Measurements from ENCODE around the gene CBARP. TPM values are rescaled to one million over a fixed set of nuclear protein-coding genes. Genes with fewer than 3 reads are reported as not detected.
A peak's percentile ranks its signal among the peaks of the same experiment; 100 is the strongest.

The CBARP gene
- total and polyA plus RNA-seq, 2 of the 13 experiments (the other 11 are each of a cell fraction or from before 2014, with no cell fraction given) = 1.2 to 1.4 TPM

DNA sequence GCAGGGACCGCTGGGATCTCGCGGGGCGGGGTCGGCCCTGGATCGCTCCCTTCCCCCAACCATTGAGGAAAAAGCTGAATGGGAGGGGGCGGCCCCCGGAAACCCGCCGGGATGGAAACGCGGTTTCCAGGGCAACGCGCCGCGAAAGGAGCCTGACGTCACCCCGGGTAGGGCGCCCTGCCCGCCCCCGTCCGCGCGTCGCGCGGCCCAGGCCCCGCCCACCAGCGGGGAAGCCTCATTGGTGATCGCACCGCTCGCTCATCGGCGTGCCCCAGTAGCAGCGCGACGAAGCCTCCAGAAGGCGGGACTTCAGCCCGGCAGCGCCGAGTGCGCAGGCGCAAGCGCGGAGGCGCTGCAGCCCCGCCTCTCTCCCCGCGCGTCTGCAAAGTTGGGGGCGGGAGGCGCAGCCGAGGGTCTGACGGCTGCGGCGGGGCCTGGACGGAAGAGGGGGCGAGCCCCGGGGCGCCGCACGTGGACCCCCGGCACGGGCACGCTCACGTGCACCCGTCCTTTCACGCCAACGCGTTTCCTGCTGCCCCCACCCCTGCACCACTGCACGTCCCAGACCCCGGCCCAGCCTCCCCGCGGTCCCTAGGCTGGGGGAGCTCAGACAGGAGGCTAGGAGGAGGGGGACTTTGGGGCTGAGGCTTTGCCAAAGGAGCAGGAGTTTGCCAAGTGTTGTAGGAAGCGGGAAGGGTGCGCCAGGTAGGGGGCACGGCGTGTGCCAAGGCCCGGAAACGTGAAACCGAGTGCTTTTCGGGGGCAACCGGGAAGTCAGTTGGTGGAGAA, 23.1 kb upstream of the CBARP start (continued):
- TF ChIP-seq, protein P1, sequence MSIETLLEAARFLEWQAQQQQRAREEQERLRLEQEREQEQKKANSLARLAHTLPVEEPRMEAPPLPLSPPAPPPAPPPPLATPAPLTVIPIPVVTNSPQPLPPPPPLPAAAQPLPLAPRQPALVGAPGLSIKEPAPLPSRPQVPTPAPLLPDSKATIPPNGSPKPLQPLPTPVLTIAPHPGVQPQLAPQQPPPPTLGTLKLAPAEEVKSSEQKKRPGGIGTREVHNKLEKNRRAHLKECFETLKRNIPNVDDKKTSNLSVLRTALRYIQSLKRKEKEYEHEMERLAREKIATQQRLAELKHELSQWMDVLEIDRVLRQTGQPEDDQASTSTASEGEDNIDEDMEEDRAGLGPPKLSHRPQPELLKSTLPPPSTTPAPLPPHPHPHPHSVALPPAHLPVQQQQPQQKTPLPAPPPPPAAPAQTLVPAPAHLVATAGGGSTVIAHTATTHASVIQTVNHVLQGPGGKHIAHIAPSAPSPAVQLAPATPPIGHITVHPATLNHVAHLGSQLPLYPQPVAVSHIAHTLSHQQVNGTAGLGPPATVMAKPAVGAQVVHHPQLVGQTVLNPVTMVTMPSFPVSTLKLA (IDR thresholded peaks at IDR 0.05) = peak; percentile 55
- TF ChIP-seq HDAC2 (CRISPR knock-in tag; IDR thresholded peaks at IDR 0.05) (no peak; the same call in 1 of the 2 replicates), ZNF768 (CRISPR knock-in tag; IDR thresholded peaks at IDR 0.05) (no peak), KAT2B (IDR thresholded peaks at IDR 0.05; ENCODE audit: borderline replicate concordance, low read depth, low read length) (no peak), ZNF598 (CRISPR knock-in tag; IDR thresholded peaks at IDR 0.05; ENCODE audit: borderline replicate concordance) (no peak), ZFX (CRISPR knock-in tag; IDR thresholded peaks at IDR 0.05; ENCODE audit: low read depth) (peak; percentile 42), KMT2A (CRISPR knock-in tag; IDR thresholded peaks at IDR 0.05) (no peak), ZNF614 (CRISPR knock-in tag; IDR thresholded peaks at IDR 0.05; ENCODE audit: borderline replicate concordance) (no peak), SIX1 (CRISPR knock-in tag; IDR thresholded peaks at IDR 0.05; ENCODE audit: borderline replicate concordance) (no peak), TOE1 (CRISPR knock-in tag; IDR thresholded peaks at IDR 0.05) (no peak), ZMYM3 (CRISPR knock-in tag; IDR thresholded peaks at IDR 0.05) (no peak), ZNF124 (CRISPR knock-in tag; IDR thresholded peaks at IDR 0.05) (no peak), STAT5B (CRISPR knock-in tag; IDR thresholded peaks at IDR 0.05) (0 out of 2 replicates have a peak, but pooled peaks have one; percentile 12), HHEX (CRISPR knock-in tag; IDR thresholded peaks at IDR 0.05) (no peak), MBD4 (IDR thresholded peaks at IDR 0.05; ENCODE audit: borderline replicate concordance, low read length) (no peak), ZNF775 (CRISPR knock-in tag; IDR thresholded peaks at IDR 0.05; ENCODE audit: borderline replicate concordance) (no peak)
- TF ChIP-seq, protein P2, sequence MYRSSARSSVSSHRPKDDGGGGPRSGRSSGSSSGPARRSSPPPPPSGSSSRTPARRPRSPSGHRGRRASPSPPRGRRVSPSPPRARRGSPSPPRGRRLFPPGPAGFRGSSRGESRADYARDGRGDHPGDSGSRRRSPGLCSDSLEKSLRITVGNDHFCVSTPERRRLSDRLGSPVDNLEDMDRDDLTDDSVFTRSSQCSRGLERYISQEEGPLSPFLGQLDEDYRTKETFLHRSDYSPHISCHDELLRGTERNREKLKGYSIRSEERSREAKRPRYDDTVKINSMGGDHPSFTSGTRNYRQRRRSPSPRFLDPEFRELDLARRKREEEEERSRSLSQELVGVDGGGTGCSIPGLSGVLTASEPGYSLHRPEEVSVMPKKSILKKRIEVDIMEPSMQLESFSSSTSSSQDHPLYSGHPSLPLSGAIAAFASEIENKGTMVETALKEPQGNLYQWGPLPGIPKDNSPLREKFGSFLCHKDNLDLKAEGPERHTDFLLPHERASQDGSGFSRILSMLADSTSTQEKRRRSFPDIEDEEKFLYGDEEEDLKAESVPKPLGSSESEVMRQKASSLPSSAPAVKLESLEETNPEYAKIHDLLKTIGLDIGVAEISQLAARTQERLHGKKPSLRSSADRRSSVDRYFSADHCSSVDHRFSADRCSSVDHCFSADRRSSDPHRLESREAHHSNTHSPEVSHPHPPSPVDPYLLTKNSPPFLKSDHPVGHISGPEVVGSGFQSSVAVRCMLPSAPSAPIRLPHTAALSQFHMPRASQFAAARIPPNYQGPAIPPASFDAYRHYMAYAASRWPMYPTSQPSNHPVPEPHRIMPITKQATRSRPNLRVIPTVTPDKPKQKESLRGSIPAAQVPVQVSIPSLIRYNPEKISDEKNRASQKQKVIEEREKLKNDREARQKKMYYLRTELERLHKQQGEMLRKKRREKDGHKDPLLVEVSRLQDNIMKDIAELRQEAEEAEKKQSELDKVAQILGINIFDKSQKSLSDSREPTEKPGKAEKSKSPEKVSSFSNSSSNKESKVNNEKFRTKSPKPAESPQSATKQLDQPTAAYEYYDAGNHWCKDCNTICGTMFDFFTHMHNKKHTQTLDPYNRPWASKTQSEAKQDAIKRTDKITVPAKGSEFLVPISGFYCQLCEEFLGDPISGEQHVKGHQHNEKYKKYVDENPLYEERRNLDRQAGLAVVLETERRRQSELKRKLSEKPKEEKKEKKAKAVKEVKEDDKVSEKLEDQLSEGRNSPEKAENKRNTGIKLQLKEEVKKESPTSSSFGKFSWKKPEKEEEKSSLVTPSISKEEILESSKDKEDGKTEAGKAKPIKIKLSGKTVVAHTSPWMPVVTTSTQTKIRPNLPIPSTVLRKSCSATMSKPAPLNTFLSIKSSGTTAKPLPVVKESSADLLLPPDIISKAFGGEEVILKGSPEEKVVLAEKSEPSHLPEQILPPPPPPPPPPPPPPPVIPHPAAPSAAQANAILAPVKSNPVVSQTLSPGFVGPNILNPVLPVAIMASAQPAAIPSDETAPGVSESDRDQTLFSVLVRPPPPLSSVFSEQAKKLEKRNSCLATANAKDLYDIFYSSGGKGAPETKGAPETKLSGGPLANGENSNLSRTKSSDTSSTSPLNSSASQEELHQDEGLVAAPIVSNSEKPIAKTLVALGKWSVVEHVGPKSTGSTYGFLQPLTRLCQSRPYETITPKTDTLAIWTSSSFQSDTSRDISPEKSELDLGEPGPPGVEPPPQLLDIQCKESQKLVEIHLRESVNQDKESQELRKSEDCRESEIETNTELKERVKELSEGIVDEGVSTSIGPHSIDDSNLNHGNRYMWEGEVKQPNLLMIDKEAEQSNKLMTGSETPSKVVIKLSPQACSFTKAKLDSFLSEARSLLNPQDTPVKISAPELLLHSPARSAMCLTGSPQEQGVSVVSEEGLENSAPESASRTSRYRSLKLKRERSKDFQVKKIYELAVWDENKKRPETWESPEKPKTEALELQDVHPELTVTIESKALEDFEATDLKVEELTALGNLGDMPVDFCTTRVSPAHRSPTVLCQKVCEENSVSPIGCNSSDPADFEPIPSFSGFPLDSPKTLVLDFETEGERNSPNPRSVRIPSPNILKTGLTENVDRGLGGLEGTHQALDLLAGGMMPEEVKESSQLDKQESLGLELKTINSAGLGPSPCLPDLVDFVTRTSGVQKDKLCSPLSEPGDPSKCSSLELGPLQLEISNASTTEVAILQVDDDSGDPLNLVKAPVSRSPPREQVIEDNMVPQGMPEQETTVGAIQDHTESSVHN (CRISPR knock-in tag; IDR thresholded peaks at IDR 0.05) = no peak
- TF ChIP-seq, protein P3, sequence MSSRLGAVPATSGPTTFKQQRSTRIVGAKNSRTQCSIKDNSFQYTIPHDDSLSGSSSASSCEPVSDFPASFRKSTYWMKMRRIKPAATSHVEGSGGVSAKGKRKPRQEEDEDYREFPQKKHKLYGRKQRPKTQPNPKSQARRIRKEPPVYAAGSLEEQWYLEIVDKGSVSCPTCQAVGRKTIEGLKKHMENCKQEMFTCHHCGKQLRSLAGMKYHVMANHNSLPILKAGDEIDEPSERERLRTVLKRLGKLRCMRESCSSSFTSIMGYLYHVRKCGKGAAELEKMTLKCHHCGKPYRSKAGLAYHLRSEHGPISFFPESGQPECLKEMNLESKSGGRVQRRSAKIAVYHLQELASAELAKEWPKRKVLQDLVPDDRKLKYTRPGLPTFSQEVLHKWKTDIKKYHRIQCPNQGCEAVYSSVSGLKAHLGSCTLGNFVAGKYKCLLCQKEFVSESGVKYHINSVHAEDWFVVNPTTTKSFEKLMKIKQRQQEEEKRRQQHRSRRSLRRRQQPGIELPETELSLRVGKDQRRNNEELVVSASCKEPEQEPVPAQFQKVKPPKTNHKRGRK (CRISPR knock-in tag; IDR thresholded peaks at IDR 0.05) = no peak
